NOMO-1 treated with DMSO at 0.1 percent for 48 hours (cell line): Measurements from ENCODE around the gene CERS1.

Experiments used
- DNase-seq: peaks from one replicate; lab custom pipeline; 2025; ENCODE audit not compliant: unreplicated experiment; lab: John Stamatoyannopoulos, UW

CERS1 gene

GRCh38 chr19:18899624-18900560 lies 3.9 kb upstream of the CERS1 start:
- no peak for DNase-seq

GRCh38 chr19:18898607-18899408 lies 2.9 kb upstream of the CERS1 start:
- DNase-seq, result no peak

- DNase-seq, result no peak
These were observed 2.2 kb upstream of the CERS1 start for GRCh38 chr19:18898081-18898606.

GRCh38 chr19:18897094-18898029 lies 1.4 kb upstream of the CERS1 start:
- DNase-seq, result no peak

- DNase-seq, result no peak
These were observed 473 bp upstream of the CERS1 start for GRCh38 chr19:18896421-18896841.

DNA sequence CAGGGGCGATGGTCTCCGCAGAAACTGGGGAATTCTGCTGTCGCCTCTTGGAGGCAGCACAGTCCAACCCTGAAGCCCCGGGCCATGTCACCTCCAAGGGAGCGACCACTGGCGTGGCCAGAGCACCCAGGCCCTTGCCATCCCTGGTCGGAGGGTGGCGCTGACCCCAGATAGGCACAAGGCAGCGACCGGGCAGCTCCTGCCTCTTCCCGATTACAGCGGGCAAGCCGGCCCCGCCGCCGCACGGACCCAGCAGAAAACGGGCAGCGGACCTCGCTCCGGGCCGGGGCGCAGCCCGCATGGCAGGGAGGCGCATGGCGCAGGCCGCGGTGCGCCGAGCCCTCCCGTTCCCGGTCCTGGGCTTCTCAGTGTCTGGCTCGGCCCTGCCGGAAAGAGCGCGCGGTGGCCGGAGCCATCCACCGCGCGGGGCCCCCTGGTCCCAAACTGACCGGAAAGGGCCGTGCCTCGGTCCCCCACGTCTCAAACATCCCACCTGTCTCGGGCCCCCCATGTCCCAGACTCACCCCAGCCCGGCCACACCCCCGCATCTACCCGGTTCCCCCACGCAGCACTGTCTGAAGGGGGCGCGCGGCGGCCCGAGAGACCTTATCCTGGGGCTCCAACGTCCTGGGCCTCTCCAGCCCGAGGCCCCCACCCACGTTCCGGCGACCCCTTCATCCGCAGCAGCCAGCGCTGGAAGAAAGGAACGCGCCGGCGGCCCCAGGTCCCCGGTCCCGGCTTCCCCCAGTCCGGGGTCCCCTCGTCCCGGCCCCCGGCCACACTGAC lies 727 bp downstream of the CERS1 start:
- DNase-seq, result peak; percentile 58

- no peak for DNase-seq
These were observed 1.5 kb downstream of the CERS1 start for GRCh38 chr19:18894254-18895037.

GRCh38 chr19:18893587-18894253 lies 2.2 kb downstream of the CERS1 start:
- DNase-seq, result no peak

GRCh38 chr19:18889949-18890745 lies 5.8 kb downstream of the CERS1 start:
- no peak for DNase-seq

DNA sequence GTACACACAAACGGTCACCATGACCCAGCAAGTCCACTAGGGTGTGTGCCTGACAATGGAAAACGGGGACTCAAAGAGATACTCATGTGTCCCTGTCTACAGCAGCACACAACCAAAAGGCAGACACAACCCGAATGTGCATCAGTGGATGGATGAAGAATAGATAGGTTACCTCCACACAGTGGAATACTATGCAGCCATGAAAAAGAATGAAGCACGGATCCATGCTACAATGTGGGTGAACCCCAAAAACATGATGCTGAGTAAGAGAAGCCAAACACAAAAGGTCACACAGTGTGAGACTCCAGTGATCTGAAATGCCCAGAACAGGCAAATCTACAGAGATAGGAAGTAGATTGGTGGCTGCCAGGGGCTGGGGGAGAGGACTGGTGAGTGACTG lies 9.0 kb downstream of the CERS1 start:
- DNase-seq, result no peak

DNA sequence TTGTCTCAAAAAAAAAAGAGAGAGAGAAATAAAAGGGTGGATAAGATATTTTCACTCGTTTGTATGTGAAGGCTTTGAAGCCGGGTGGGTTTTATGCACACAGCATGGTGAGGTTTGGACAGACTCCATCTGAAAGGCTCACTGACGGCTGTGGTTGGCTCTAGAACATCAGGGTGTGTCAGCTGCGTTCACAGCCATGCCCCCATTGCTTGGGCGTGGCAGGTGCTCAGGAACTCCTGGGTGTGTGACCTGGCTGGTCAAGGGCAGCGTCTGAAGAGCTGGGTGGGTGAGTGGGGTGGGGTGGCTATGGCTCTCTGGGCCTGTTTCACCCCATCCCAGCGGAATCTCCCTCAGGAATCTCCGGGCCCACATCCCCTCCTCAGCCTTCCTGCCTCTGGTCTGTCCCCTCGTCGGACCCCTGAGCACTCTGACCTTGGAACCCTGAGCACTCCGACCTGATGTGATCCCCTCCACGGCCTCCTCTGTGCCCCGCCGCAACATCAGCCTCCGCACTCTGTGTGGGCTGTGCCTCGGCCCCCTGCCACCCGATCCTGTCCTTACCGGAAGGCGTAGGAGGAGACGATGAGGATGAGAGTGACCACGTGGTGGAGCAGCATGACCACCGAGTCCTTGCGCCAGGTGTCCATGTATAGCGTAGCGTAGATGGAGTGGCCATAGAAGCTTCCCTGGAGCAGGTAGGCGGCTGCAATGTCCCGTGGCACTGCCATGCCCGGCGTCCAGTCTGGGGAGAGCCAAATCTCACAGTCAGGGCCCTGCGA lies 12.2 kb downstream of the CERS1 start:
- DNase-seq, result no peak

GRCh38 chr19:18881491-18881890 lies 14.5 kb downstream of the CERS1 start:
- no peak for DNase-seq

DNA sequence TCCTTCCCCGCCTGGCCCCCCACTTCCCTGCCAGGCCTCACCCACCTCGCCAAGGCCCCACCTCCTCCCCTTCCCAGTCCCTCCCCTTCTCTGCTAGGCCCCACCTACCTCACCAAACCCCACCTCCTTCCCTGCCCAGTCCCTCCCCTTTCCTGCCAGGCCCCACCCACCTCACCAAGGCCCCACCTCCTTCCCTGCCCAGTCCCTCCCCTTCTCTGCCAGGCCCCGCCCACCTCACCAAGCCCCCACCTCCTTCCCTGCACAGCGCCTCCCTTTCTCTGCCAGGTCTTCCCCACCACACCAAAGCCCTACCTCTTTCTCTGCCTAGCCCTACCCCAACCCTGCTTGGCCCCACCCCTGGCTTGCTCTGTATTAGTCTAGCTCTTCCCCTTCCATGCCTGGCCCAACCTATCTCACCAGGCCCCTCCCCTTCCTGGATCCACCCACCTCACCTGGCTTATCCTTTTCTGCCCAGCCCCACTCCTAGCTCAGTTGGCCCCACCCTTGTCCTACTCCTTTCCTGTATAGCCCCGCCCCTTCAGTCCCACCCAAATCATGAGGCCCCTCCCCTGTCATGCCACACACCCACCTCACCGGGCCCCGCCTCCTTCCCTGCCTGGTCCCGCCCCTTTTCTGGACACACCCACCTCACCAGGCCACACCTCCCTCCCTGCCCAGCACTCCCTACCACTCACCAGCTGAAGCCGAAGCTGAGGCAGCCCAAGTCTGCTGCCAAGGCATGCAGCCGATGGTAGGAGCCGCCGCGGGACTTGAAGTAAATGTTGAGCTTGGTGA lies 16.2 kb downstream of the CERS1 start:
- no peak for DNase-seq

GRCh38 chr19:18878858-18879578 lies 16.9 kb downstream of the CERS1 start:
- DNase-seq, result no peak

DNA sequence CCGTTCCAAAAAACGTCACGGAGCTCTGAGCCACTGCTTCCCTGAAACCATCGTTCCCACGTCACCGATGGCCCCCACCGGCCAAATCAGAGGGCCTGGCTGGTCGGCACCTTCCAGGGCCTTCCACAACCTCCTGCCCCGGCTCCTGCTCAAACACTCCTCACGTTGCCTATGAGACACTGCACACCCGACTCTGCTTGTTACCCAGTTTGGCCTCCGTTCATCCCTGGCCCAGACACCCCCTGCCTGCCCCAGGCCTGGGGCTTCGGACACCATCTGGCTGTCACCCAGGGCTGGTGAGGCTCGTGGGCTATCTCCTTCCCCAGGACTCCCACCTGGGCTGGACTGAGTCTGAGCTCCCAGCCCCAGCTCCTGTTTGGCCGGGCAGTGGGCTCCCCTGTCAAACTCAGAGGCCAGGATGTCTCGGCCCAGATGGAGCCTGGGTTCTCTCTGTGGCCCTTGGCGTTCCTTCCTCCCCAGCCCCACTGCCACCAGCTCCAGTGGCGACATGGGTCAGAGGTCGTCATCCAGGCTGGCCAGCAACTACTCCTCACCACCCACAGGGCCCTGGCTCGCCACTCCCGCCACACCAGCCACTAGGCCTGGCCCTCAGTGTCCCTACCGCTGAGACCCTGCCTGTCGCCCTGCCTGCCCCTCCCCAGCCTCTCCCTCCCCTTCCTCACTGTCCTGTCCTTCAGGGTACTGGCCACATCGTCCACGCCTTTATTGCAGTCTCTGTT lies 17.7 kb downstream of the CERS1 start:
- DNase-seq, result no peak
